HG02885 (cell line): ENCODE results near the gene SNRNP70.

Source experiments
- ATAC-seq: cut with Tn5 transposase; IDR thresholded peaks from one replicate; pipeline ENCODE4 v1.9.1; 2021; ENCODE audit warnings: mild to moderate bottlenecking; ENCODE audit not compliant: unreplicated experiment, poor library complexity

The SNRNP70 gene

GRCh38 chr19:49097453-49098288 lies 12.4 kb downstream of the SNRNP70 start:
- ATAC-seq = no peak

GRCh38 chr19:49098795-49099194 lies 13.5 kb downstream of the SNRNP70 start:
- ATAC-seq = no peak

- ATAC-seq = no peak
Observed at GRCh38 chr19:49101160-49101559, 15.9 kb downstream of the SNRNP70 start.

GRCh38 chr19:49102303-49102702 lies 17.1 kb downstream of the SNRNP70 start:
- ATAC-seq = no peak

GRCh38 chr19:49103331-49104085 lies 18.3 kb downstream of the SNRNP70 start:
- ATAC-seq = no peak

GRCh38 chr19:49104229-49104864 lies 19.1 kb downstream of the SNRNP70 start:
- ATAC-seq = no peak

- ATAC-seq = no peak
Observed at GRCh38 chr19:49106648-49107135, 21.4 kb downstream of the SNRNP70 start.

GRCh38 chr19:49107625-49108459 lies 22.6 kb downstream of the SNRNP70 start:
- no peak for ATAC-seq

GRCh38 chr19:49109051-49109450 lies 23.8 kb downstream of the SNRNP70 start:
- no peak for ATAC-seq

GRCh38 chr19:49109569-49110233 lies 24.4 kb downstream of the SNRNP70 start:
- no peak for ATAC-seq

- ATAC-seq = no peak
Observed at GRCh38 chr19:49110567-49110966, 25.3 kb downstream of the SNRNP70 start.

GRCh38 chr19:49111218-49111998 lies 26.2 kb downstream of the SNRNP70 start:
- ATAC-seq = no peak

- peak; percentile 51 for ATAC-seq
Observed at GRCh38 chr19:49113762-49114629, 28.7 kb downstream of the SNRNP70 start, which contains the start of gene LIN7B. Gene LIN7B, plus strand, starts transcription at chr19:49114370. Its CDS starts 35 bp downstream, at chr19:49114405.

GRCh38 chr19:49114630-49115363 lies 29.5 kb downstream of the SNRNP70 start:
- no peak for ATAC-seq

GRCh38 chr19:49116544-49116943 lies 31.3 kb downstream of the SNRNP70 start:
- ATAC-seq = no peak

GRCh38 chr19:49117677-49118564 lies 32.7 kb downstream of the SNRNP70 start:
- no peak for ATAC-seq
